ENCODE measurements around the gene CCDC81.

CCDC81 gene

GRCh38 chr11:86442420-86442819, 67.7 kb downstream of the CCDC81 start:
- peak; percentile 27 for DNase-seq

- peak; percentile 69 for DNase-seq
Measured at GRCh38 chr11:86442827-86443226, 68.1 kb downstream of the CCDC81 start.

GRCh38 chr11:86443415-86443814, 68.7 kb downstream of the CCDC81 start:
- DNase-seq, result no peak

- DNase-seq, result no peak
Measured at GRCh38 chr11:86444981-86445380, 70.3 kb downstream of the CCDC81 start.

GRCh38 chr11:86446163-86446923, 71.7 kb downstream of the CCDC81 start:
- DNase-seq, result no peak

GRCh38 chr11:86446924-86447285, 72.2 kb downstream of the CCDC81 start:
- no peak for DNase-seq

GRCh38 chr11:86447763-86448480, 73.2 kb downstream of the CCDC81 start:
- DNase-seq, result no peak

- no peak for DNase-seq
Measured at GRCh38 chr11:86449993-86450629, 75.4 kb downstream of the CCDC81 start.

GRCh38 chr11:86453290-86454030, 78.8 kb downstream of the CCDC81 start:
- DNase-seq, result no peak

- peak; percentile 86 for DNase-seq
Measured at GRCh38 chr11:86456075-86456939, 81.6 kb downstream of the CCDC81 start.

- DNase-seq, result no peak
Measured at GRCh38 chr11:86458294-86459001, 83.8 kb downstream of the CCDC81 start.

- peak; percentile 77 for DNase-seq
Measured at GRCh38 chr11:86459002-86459385, 84.3 kb downstream of the CCDC81 start.

- peak; percentile 99 for DNase-seq
Measured at GRCh38 chr11:86459682-86460460, 85.2 kb downstream of the CCDC81 start.

GRCh38 chr11:86460461-86461385, 86.0 kb downstream of the CCDC81 start:
- DNase-seq, result peak; percentile 18

GRCh38 chr11:86461892-86462291, 87.2 kb downstream of the CCDC81 start:
- no peak for DNase-seq

- no peak for DNase-seq
Measured at GRCh38 chr11:86463120-86463519, 88.4 kb downstream of the CCDC81 start.

- no peak for DNase-seq
Measured at GRCh38 chr11:86463955-86464354, 89.3 kb downstream of the CCDC81 start.

- DNase-seq, result no peak
Measured at GRCh38 chr11:86464509-86465221, 90.0 kb downstream of the CCDC81 start.

GRCh38 chr11:86468169-86468568, 93.5 kb downstream of the CCDC81 start:
- no peak for DNase-seq

Measured in fibroblast of skin of back (primary cell).